Ecto neural progenitor cell (in vitro differentiated cells): ENCODE measurements around the gene ZNF136.

Experiments
- DNase-seq: peaks from one replicate; pipeline ENCODE4 v3.0.0-alpha.2; 2018; ENCODE audit warnings: low spot score

Gene ZNF136

GRCh38 chr19:12194827-12195731 is 32.2 kb downstream of the ZNF136 start:
- no peak for DNase-seq

- no peak for DNase-seq
Observed at GRCh38 chr19:12198136-12198535, 35.2 kb downstream of the ZNF136 start.

- DNase-seq: no peak
Observed at GRCh38 chr19:12199757-12200419, 37.0 kb downstream of the ZNF136 start.

- DNase-seq: no peak
Observed at GRCh38 chr19:12202250-12202649, 39.4 kb downstream of the ZNF136 start.

GRCh38 chr19:12205296-12205695 is 42.4 kb downstream of the ZNF136 start:
- DNase-seq: no peak

- DNase-seq: no peak
Observed at GRCh38 chr19:12208221-12208620, 45.3 kb downstream of the ZNF136 start.

GRCh38 chr19:12217332-12217731 is 54.4 kb downstream of the ZNF136 start:
- no peak for DNase-seq

- DNase-seq: no peak
Observed at GRCh38 chr19:12222980-12223630, 60.2 kb downstream of the ZNF136 start.

- no peak for DNase-seq
Observed at GRCh38 chr19:12224676-12225075, 61.8 kb downstream of the ZNF136 start.

- no peak for DNase-seq
Observed at GRCh38 chr19:12229990-12230389, 67.1 kb downstream of the ZNF136 start.

- no peak for DNase-seq
Observed at GRCh38 chr19:12230751-12231733, 68.1 kb downstream of the ZNF136 start.

GRCh38 chr19:12232961-12233360 is 70.1 kb downstream of the ZNF136 start:
- no peak for DNase-seq

GRCh38 chr19:12237143-12237839 is 74.4 kb downstream of the ZNF136 start:
- DNase-seq: no peak
